ENCODE measurements around the gene CTXND2. TPM values are rescaled to one million over a fixed set of nuclear protein-coding genes. Genes with fewer than 3 reads are reported as not detected.

CTXND2 gene
- total and polyA plus RNA-seq, 2 of the 8 experiments (the other 6 are each of a cell fraction or from before 2014, with no cell fraction given): not detected

GRCh38 chr1:150890033-150890416, 3.1 kb downstream of the CTXND2 start:
- H3K4ac ChIP-seq (replicated peaks; ENCODE audit: insufficient read length, low read depth, low read length): no peak overlapping the region
- no peaks in the 10 kb centered on the region for H3K27me3 ChIP-seq (replicated peaks in 1 of 4; ENCODE audit: control insufficient read depth in 3 of 4, extremely low read depth in 1 of 4, insufficient read depth in 3 of 4, low read length in 3 of 4)
- no peak for DNase-seq (ENCODE audit: low read depth in 1 of 2, low spot score in 2 of 2)
- H2BK12ac ChIP-seq (ENCODE audit: low read depth, low read length): no peak overlapping the region
- no peaks in the 10 kb centered on the region for H3K23me2 ChIP-seq (ENCODE audit: low read depth, low read length)
- no peak overlapping the region for H4K8ac ChIP-seq (ENCODE audit: extremely low read depth, insufficient read depth, low read length)
- H3K79me2 ChIP-seq (ENCODE audit: control insufficient read depth in 1 of 2, insufficient read depth in 2 of 2, low read length in 2 of 2): no peaks in the 10 kb centered on the region
- H4K20me1 ChIP-seq (replicated peaks in 1 of 2; ENCODE audit: control insufficient read depth in 1 of 2, insufficient read depth in 2 of 2, low read length in 2 of 2): no peaks in the 10 kb centered on the region
- H3K4me1 ChIP-seq (replicated peaks in 1 of 4; ENCODE audit: control insufficient read depth in 3 of 4, insufficient read depth in 4 of 4, low read length in 3 of 4): peaks cover 0 to 2% (median 0%) of the 10 kb centered on the region in 4 experiments; a peak in 1 of 7 replicates
- no peak overlapping the region for H3K27ac ChIP-seq (ENCODE audit: low read depth, low read length)
- no peak overlapping the region for H2AFZ ChIP-seq (ENCODE audit: low read length)
- no peak for TF ChIP-seq E2F6 (IDR thresholded peaks at IDR 0.05)
- TF ChIP-seq ZNF274 (IDR thresholded peaks at IDR 0.05; ENCODE audit: borderline replicate concordance, extremely low read depth, low read length): no peak
- TF ChIP-seq FOSL1 (IDR thresholded peaks at IDR 0.05; ENCODE audit: insufficient read depth, low read depth, low read length): no peak
- no peak for TF ChIP-seq HDAC2 (IDR thresholded peaks at IDR 0.05; ENCODE audit: borderline replicate concordance in 1 of 2, low read depth in 2 of 2, low read length in 2 of 2)
- no peak for TF ChIP-seq RAD21 (IDR thresholded peaks at IDR 0.05 in 1 of 2, conservative IDR thresholded peaks at IDR 0.05 in 1 of 2; ENCODE audit: low read depth in 2 of 2, low read length in 2 of 2)
- TF ChIP-seq BCL11A (IDR thresholded peaks at IDR 0.05; ENCODE audit: low read depth in 2 of 2, low read length in 2 of 2): no peak
- no peak for TF ChIP-seq CREB1 (IDR thresholded peaks at IDR 0.05)
- no peaks in the 10 kb centered on the region for H3K79me1 ChIP-seq (ENCODE audit: low read depth, low read length)
- no peaks in the 10 kb centered on the region for H3K9me3 ChIP-seq (ENCODE audit: insufficient read depth in 2 of 2, low read depth in 1 of 2, low read length in 1 of 2)
- no peak overlapping the region for H3K56ac ChIP-seq (replicated peaks; ENCODE audit: insufficient read length, low read depth, low read length)
- no peak overlapping the region for H3K23ac ChIP-seq (ENCODE audit: insufficient read length)
- no peak overlapping the region for H2AK5ac ChIP-seq (ENCODE audit: low read depth, low read length)
- H2BK5ac ChIP-seq (ENCODE audit: low read depth, low read length): no peak overlapping the region
- H4K91ac ChIP-seq (replicated peaks; ENCODE audit: insufficient read length, low read length): no peak overlapping the region
- no peaks in the 10 kb centered on the region for H3K36me3 ChIP-seq (ENCODE audit: control insufficient read depth in 2 of 4, insufficient read depth in 4 of 4, low read length in 3 of 4)
- H2BK120ac ChIP-seq (replicated peaks; ENCODE audit: low read depth, low read length): no peak overlapping the region
- ChIA-PET POLR2A (ENCODE audit: partially characterized antibody) (no interaction called here), CTCF (ENCODE audit: partially characterized antibody) (interaction anchor here (2.0 kb wide), 1 partner anchor 33 kb away, joined by 5 read pairs; no protein-coding TSS in a partner anchor)
- H3K18ac ChIP-seq (ENCODE audit: extremely low read depth, low read length): no peak overlapping the region
- no peak overlapping the region for H2BK15ac ChIP-seq (ENCODE audit: low read length)
- no peak overlapping the region for H2BK20ac ChIP-seq (ENCODE audit: low read length)
- H4K5ac ChIP-seq (ENCODE audit: insufficient read length, low read depth, low read length): no peak overlapping the region
- H3K4me3 ChIP-seq (ENCODE audit: extremely low read depth in 1 of 4, insufficient read depth in 2 of 4, low read depth in 3 of 4, low read length in 4 of 4): no peak overlapping the region
- no peak overlapping the region for H3K14ac ChIP-seq (ENCODE audit: insufficient read length)
- H3K4me2 ChIP-seq (ENCODE audit: insufficient read depth in 1 of 2, low read depth in 2 of 2, low read length in 2 of 2): no peak overlapping the region
- WGBS, 2 experiments (ENCODE audit: extremely low coverage in 1 of 2, insufficient coverage in 1 of 2, insufficient read length in 1 of 2, insufficient replicate concordance in 2 of 2, low coverage in 1 of 2, low lambda C conversion rate in 2 of 2, missing lambda C conversion rate in 1 of 2): 92% methylated on average over 1 of the region's 1 CpG; no CpG with 5 or more reads in 1 of the 2 experiments
- no peak for FAIRE-seq
- no peak overlapping the region for H3K9ac ChIP-seq (replicated peaks in 1 of 4; ENCODE audit: extremely low read depth in 1 of 4, low read depth in 3 of 4, low read length in 3 of 4)

All from H1 (cell line).